Esophagus squamous epithelium (tissue), 4 donors: ENCODE results near the gene PLEKHH1.

ENCODE experiments used
- POLR2A ChIP-seq, 4 donors: fragments of 450-650 bp; IDR thresholded peaks; one replicate each; pipeline ENCODE4 v1.6.1; 2017; ENCODE audit warnings: antibody characterized with exemption in 4 of 4, mild to moderate bottlenecking in 4 of 4, moderate library complexity in 3 of 4
- TF ChIP-seq, protein P1 (sequence below), 6 experiments: fragments of 450-650 bp in 4 of 6; fragments of 200-600 bp in 2 of 6; sonication (generic) in 2 of 6; IDR thresholded peaks; one replicate each; pipeline ENCODE4 v1.5.1; 2016 to 2019; ENCODE audit warnings: antibody characterized with exemption in 6 of 6, mild to moderate bottlenecking in 4 of 6, moderate library complexity in 4 of 6

- TF ChIP-seq, protein P1, sequence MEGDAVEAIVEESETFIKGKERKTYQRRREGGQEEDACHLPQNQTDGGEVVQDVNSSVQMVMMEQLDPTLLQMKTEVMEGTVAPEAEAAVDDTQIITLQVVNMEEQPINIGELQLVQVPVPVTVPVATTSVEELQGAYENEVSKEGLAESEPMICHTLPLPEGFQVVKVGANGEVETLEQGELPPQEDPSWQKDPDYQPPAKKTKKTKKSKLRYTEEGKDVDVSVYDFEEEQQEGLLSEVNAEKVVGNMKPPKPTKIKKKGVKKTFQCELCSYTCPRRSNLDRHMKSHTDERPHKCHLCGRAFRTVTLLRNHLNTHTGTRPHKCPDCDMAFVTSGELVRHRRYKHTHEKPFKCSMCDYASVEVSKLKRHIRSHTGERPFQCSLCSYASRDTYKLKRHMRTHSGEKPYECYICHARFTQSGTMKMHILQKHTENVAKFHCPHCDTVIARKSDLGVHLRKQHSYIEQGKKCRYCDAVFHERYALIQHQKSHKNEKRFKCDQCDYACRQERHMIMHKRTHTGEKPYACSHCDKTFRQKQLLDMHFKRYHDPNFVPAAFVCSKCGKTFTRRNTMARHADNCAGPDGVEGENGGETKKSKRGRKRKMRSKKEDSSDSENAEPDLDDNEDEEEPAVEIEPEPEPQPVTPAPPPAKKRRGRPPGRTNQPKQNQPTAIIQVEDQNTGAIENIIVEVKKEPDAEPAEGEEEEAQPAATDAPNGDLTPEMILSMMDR (IDR thresholded peaks at IDR 0.05): no peak
- no peak for TF ChIP-seq POLR2A (IDR thresholded peaks at IDR 0.05)
Observed at GRCh38 chr14:67633451-67634147, 100.5 kb downstream of the PLEKHH1 start.
